T-helper 17 cell (primary cell): Measurements from ENCODE around the gene ADARB2. TPM values are rescaled to one million over a fixed set of nuclear protein-coding genes. Genes with fewer than 3 reads are reported as not detected.

Experiments
- ATAC-seq: fragments of 150-1000 bp; cut with Tn5 transposase; 2 replicates; pipeline ENCODE4 v1.10.0; 2021; ENCODE audit warnings: mild to moderate bottlenecking, moderate library complexity
- DNase-seq, 3 donors: peaks; one replicate each; pipeline versions ENCODE4 v3.0.0 to v3.0.0-alpha.2; 2020 to 2021
- H3K9me3 ChIP-seq: one replicate; pipeline ENCODE4 v1.7.0; 2013; ENCODE audit warnings: low read length, mild to moderate bottlenecking; ENCODE audit not compliant: control insufficient read depth, poor library complexity, severe bottlenecking
- H3K27ac Mint-ChIP-seq: one replicate; pipeline ENCODE4 v1.8.0; 2022; ENCODE audit warnings: mild to moderate bottlenecking, moderate library complexity, mixed read lengths
- H3K27me3 Mint-ChIP-seq: one replicate; pipeline ENCODE4 v1.8.0; 2022; ENCODE audit warnings: mixed read lengths
- H3K36me3 Mint-ChIP-seq: one replicate; pipeline ENCODE4 v1.8.0; 2022; ENCODE audit warnings: low read depth, mixed read lengths
- H3K4me1 Mint-ChIP-seq: one replicate; pipeline ENCODE4 v1.8.0; 2022; ENCODE audit warnings: mild to moderate bottlenecking, mixed read lengths
- H3K4me3 Mint-ChIP-seq: one replicate; pipeline ENCODE4 v1.8.0; 2022; ENCODE audit warnings: mild to moderate bottlenecking, moderate library complexity, mixed read lengths
- total RNA-seq, 4 donors: library from RNA in 2 of 4; stranded (reverse) in 2 of 4; gene quantifications; one replicate each; pipeline ENCODE4 v1.2.3 and lab custom pipeline; 2022 to 2026

The ADARB2 gene
- total RNA-seq, 2 donors from 2014 or later, result 0.18 TPM; not detected in 1

DNA sequence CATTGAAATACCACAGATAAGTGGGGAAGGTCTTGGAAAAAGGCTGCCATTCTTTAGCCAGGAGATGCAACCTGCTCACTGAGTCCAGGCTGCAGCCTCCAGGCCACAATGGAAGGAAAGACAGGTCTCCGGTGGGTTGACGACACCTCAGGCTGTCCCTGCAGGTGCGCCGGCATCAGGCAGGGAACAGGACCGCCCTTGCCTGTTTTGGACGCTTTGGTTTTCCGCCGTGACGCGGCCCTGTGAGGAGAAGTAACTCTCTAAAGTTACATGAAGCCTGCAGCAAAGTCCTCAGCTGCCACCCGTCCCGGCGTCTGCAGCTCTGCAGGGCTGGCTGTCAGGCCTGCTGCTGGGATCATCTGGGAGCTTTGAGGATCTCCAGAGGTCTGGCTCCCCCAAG lies 534.1 kb downstream of the ADARB2 start:
- Mint-ChIP-seq H3K27me3 (peaks cover 5% of the 10 kb centered on the region), H3K27ac (no peak overlapping the region), H3K36me3 (no peaks in the 10 kb centered on the region), H3K4me1 (no peaks in the 10 kb centered on the region), H3K4me3 (no peak overlapping the region)
- ATAC-seq (no peak), DNase-seq (no peak)
- H3K9me3 ChIP-seq, result no peaks in the 10 kb centered on the region

DNA sequence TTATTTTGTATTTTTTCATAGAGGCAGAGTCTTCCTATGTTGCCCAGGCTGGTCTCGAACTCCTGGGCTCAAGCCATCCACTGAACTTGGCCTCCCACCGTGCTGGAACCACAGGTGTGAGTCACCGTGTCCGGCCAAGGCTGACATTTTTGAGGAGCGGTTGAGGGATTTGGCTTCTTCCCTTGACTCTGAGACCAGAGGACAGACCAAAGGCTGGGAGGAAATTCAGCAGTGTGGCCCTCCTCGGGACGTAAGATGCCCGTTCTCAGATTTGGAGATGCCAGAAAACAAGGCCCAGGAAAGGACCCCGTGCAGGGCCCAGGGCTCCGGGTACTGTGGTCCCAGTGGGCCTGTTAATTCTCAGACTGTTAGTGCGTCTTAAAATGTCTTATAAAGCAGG lies 535.0 kb downstream of the ADARB2 start:
- Mint-ChIP-seq H3K27ac (no peak overlapping the region), H3K4me1 (no peaks in the 10 kb centered on the region), H3K4me3 (no peak overlapping the region), H3K36me3 (no peaks in the 10 kb centered on the region), H3K27me3 (peaks cover 9% of the 10 kb centered on the region)
- ATAC-seq (no peak), DNase-seq (no peak)
- H3K9me3 ChIP-seq, result no peaks in the 10 kb centered on the region

DNA sequence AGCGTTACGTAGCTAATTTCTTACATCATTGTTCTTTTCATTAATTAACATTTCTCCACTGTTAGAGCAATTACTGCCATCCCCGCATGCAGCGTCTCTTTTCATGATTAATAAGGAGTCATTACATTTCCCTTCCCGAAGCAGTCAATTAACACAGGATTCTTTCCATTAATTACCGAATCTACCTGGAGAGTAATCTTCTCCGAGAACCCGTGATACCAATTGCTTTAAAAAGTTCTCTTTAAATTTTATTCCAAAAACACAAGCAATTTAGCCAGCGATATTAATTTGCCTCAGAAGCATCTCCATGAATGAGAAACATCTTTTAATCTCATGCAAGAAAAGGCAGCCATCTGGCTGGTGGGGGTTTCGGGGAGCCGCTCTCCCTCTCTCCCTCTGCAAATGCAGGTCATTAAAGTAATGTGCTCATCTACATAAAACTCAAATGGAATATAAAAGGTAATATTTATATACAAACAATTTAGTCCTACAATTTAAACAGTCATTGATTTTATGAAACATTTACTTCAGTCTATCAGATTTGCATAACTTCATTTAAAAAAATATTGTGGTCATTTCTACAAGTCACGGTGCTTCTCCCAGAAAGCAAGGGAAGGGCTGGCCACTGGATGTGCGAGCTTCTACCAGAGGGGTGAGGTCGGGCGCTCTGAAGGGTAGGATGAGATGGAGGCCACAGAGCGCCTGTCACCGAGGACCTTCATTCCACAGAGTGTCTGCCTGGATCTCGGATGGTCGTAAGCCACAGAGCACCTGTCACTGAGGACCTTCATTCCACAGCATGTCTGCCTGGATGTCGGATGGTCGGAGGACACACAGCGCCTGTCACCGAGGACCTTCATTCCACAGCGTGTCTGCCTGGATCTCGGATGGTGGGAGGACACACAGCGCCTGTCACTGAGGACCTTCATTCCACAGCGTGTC lies 536.2 kb downstream of the ADARB2 start:
- ATAC-seq, result no peak
- Mint-ChIP-seq H3K27me3 (peaks cover 9% of the 10 kb centered on the region), H3K4me1 (no peaks in the 10 kb centered on the region), H3K4me3 (no peak overlapping the region), H3K36me3 (no peaks in the 10 kb centered on the region), H3K27ac (no peak overlapping the region)
- DNase-seq, result no peak
- H3K9me3 ChIP-seq, result no peaks in the 10 kb centered on the region

DNA sequence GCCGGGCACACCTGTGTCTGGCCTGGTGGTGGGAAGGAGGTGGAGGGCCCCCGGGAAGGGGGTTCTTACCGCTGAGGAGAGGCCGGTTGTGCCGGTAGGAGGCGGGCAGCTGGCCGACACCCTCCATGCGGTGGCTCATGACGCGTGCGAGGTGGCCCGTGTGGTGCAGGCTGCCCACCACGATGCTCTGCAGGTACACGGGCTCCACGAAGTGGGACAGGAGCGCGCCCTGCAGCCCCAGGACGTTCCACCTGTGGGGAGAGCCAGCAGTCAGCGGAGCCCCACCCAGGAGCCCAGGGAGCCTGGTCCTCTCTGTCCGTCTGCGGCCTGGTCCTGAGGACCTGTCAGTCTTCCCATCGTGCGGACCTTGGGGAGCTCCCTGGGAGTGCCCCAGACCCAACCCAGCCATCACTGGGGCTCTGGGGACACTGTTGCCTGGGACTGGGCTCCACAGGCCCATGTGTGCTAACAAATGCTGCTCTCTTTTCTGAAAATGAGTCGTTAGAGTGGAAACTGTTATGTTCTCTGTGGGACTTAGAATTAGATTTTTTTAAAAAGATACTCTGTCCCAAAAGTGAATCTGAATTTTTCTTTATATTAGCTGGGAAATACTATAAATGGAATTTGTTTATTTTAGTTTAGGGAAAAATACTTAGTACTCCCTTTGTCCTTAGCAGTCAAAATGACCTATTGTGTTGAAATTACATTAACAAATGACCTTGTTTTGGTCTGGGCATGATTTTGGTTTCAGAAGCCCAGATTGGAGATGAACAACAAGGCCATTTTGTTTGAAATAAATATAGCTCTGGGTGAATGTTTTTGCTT lies 537.2 kb downstream of the ADARB2 start:
- DNase-seq (no peak), ATAC-seq (no peak)

DNA sequence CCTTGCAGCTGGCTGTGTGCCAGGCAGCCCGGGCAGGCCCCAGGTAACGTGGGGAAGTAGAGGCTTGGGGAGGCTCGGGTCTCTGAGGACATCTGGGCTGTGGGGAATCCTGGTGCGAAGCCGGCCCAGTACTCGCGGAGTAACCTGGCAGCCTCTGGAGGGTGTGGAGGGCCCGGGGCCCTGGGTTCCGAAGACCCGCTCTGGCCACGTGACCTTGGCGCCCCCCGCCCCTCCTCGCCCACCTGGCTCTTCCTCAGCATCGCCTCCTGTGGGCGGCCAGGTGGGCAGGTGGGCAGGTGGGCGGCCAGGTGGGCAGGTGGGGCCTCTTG lies 538.0 kb downstream of the ADARB2 start:
- ATAC-seq, result no peak
- no peaks in the 10 kb centered on the region for H3K9me3 ChIP-seq
- H3K27ac Mint-ChIP-seq, result no peak overlapping the region
- no peaks in the 10 kb centered on the region for H3K36me3 Mint-ChIP-seq
- DNase-seq, result no peak
- H3K4me3 Mint-ChIP-seq, result no peak overlapping the region
- H3K27me3 Mint-ChIP-seq, result peaks cover 9% of the 10 kb centered on the region
- H3K4me1 Mint-ChIP-seq, result peaks cover 4% of the 10 kb centered on the region

More for the DNA sequence above, 537.2 kb downstream of the ADARB2 start:
- no peak overlapping the region for H3K4me3 Mint-ChIP-seq
- H3K27ac Mint-ChIP-seq, result no peak overlapping the region
- H3K4me1 Mint-ChIP-seq, result no peaks in the 10 kb centered on the region
- H3K36me3 Mint-ChIP-seq, result no peaks in the 10 kb centered on the region
- H3K9me3 ChIP-seq, result no peaks in the 10 kb centered on the region
- H3K27me3 Mint-ChIP-seq, result peaks cover 9% of the 10 kb centered on the region

DNA sequence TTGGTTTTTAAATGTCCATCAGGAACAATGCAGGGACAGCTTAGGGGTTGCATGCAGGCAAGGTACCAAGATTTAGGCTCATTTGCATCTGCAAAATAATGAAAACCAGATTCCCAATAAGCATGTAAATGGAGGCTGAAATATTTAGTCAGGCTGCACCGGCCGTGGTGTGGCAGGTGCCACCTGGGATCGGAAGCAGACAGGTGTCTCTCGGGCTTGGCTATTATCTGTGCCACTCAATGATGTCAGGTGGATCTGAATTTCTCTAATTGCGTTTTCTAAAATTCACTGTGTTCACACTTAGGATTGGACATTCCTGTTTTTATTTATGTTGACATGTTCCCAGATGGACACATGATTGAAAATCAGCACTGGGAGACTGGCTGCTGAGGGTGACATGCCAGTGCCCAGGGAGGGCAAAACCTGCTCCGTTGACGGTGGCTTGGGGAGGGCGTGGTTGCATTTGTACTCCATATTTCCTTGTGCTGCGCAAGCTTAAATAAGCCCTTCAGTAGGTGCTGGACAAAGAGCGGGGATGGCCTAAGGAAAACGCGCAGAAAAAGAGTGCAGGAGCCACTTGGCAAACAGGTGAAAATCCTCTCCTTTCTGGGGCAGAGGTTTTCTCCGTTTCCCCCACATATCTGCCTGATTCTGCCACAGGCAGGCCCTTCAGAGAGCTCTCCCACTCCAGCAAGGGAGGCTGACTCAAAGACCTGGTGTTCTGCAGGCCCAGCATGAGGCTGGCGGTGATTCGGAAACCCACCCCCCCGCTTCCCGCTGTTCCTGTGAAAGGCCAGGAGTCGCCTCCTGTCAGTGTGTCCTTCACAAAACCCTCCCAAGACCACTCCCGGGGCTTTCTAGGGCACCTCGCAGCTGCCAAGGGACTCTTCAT lies 538.6 kb downstream of the ADARB2 start:
- ATAC-seq (no peak), DNase-seq (no peak)
- Mint-ChIP-seq H3K4me3 (no peak overlapping the region), H3K36me3 (no peaks in the 10 kb centered on the region), H3K4me1 (peaks cover 8% of the 10 kb centered on the region), H3K27me3 (peaks cover 9% of the 10 kb centered on the region), H3K27ac (no peak overlapping the region)
- no peaks in the 10 kb centered on the region for H3K9me3 ChIP-seq

DNA sequence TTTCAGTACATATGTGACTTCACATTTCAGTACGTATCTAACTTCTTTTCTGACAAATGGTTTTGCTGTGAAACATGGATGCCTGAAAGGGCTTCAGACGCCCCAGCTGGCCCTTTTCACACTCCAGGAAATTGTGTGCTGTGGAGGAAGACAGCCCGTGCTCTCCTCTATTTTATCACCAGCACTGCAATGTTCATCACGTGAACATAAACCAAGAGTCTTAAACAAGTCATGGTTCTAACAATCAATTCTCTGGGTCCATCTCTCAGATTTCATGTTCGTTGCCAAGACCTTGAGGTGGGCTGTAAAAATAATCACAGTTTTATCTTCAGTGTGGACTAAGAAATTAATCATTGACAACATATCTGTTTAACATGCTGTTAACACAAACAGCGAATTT lies 539.9 kb downstream of the ADARB2 start:
- DNase-seq (no peak), ATAC-seq (no peak)
- Mint-ChIP-seq H3K27ac (no peak overlapping the region), H3K4me3 (no peak overlapping the region), H3K27me3 (peaks cover 9% of the 10 kb centered on the region), H3K4me1 (peaks cover 13% of the 10 kb centered on the region), H3K36me3 (no peaks in the 10 kb centered on the region)
- no peaks in the 10 kb centered on the region for H3K9me3 ChIP-seq

DNA sequence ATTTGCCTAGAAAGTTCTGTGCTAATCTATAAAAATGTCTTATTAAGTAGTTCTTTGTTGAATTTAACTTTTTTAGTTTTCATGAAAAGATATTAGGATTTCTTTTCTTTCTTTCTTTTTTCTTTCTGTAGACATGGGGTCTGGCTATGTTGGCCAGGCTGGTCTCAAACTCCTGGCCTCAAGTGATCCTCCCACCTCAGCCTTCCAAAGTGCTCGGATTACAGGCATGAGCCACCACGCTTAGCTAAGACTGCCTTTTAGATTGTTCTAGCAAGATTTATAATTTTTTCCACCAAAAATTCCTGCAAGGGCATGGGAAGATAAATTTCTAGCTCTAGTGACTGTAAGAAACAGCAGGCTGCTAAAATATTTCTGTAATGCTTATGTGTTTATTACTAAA lies 540.7 kb downstream of the ADARB2 start:
- ATAC-seq, result no peak
- H3K27ac Mint-ChIP-seq, result no peak overlapping the region
- no peaks in the 10 kb centered on the region for H3K36me3 Mint-ChIP-seq
- no peaks in the 10 kb centered on the region for H3K9me3 ChIP-seq
- no peak overlapping the region for H3K4me3 Mint-ChIP-seq
- no peak for DNase-seq
- H3K4me1 Mint-ChIP-seq, result peaks cover 13% of the 10 kb centered on the region
- H3K27me3 Mint-ChIP-seq, result peaks cover 9% of the 10 kb centered on the region

DNA sequence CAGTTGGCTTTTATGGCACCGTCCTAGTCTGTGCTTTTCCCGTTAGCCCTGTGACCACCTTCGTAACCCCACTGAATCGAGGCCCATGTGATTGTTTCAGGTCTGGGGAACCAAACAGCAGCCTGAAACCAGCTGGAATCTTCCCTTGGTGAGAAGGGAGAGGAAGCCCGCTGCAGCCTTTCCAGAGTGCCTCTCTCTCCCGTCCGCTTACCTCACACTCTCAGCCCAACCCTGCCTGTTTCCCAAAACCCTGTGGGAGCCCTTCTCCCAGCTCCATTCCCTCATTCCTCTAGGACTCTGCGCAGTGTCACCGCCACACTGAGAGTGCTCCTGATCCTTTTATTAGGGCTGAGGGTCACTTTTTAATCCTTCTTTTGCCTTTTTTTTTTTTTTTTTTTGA lies 541.5 kb downstream of the ADARB2 start:
- Mint-ChIP-seq H3K27ac (no peak overlapping the region), H3K4me3 (no peak overlapping the region), H3K27me3 (peaks cover 9% of the 10 kb centered on the region), H3K4me1 (peaks cover 13% of the 10 kb centered on the region), H3K36me3 (no peaks in the 10 kb centered on the region)
- DNase-seq (no peak), ATAC-seq (no peak)
- no peaks in the 10 kb centered on the region for H3K9me3 ChIP-seq

DNA sequence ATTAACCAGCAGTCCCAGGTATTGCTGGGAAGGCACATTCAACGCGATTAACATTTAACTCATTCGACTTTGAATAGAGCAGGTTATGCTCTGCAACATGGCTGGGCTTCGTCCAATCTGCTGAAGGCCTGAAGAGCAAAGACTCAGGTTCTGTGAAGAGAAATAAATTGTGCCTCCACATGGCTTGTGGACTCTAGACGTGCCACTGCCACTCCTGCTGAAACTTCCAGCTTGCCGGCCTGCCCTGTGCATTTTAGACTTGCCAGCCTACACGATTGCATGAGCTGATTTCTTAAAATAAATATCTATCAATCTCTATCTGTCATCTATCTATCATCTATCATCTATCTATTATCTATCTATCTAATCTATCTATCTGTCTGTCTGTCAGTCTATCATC lies 543.2 kb downstream of the ADARB2 start:
- Mint-ChIP-seq H3K36me3 (no peaks in the 10 kb centered on the region), H3K27me3 (peaks cover 9% of the 10 kb centered on the region), H3K4me3 (peak overlapping the region; percentile 63), H3K4me1 (peaks cover 13% of the 10 kb centered on the region), H3K27ac (peak overlapping the region; percentile 60)
- H3K9me3 ChIP-seq, result no peaks in the 10 kb centered on the region
- DNase-seq (no peak), ATAC-seq (no peak)

DNA sequence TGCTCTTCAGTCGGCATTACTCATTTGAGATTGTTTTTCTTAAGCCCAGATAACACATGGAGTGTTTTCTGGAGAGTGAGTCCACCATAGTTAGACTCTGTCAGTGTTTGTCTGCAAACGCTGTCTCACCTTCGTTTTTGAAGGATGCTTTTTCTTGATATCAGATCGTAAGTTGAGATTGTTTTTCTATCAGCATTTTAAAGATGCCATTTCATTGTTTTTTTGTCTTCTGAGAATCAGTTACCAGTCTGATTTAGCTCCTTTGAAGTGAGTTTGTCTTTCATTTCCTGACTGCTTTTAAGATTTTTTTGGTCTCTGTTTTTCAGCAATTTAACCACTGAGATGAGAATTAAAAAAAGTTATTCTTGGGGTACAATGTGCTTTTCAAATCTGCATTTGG lies 543.8 kb downstream of the ADARB2 start:
- H3K27ac Mint-ChIP-seq, result peak overlapping the region; percentile 60
- no peak for ATAC-seq

DNA sequence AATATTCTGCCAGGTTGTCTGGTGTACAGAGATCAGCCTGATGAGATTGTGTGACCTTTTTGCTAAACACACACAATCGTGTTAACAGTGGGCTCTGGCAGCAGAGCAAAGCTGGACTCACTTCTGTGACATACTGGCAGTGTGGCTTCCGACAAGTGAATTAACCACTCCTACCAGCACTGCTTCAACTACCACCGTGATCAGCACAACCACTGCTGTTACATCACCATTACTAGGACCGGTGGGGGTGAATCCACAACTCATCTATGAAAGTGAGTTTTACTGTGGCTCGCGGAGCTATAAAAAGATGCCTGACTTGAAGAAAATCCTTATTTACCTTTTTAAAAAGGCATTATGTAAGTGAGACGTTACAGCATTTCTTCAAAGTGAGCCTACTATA lies 545.6 kb downstream of the ADARB2 start:
- ATAC-seq, result no peak
- H3K4me3 Mint-ChIP-seq, result no peak overlapping the region
- no peaks in the 10 kb centered on the region for H3K36me3 Mint-ChIP-seq
- no peaks in the 10 kb centered on the region for H3K9me3 ChIP-seq
- DNase-seq, result no peak
- H3K27ac Mint-ChIP-seq, result no peak overlapping the region
- H3K4me1 Mint-ChIP-seq, result peaks cover 13% of the 10 kb centered on the region
- no peaks in the 10 kb centered on the region for H3K27me3 Mint-ChIP-seq

More for the DNA sequence above, 543.8 kb downstream of the ADARB2 start:
- peaks cover 13% of the 10 kb centered on the region for H3K4me1 Mint-ChIP-seq
- peaks cover 8% of the 10 kb centered on the region for H3K27me3 Mint-ChIP-seq
- no peaks in the 10 kb centered on the region for H3K9me3 ChIP-seq
- no peaks in the 10 kb centered on the region for H3K36me3 Mint-ChIP-seq
- no peak for DNase-seq
- no peak overlapping the region for H3K4me3 Mint-ChIP-seq
